IMR-90 (cell line): ENCODE results near the gene SPAG16. TPM values are rescaled to one million over a fixed set of nuclear protein-coding genes. Genes with fewer than 3 reads are reported as not detected.

ENCODE experiments used
- ATAC-seq: fragments of 200-7000 bp; cut with Tn5 transposase; 2 replicates; pipeline ENCODE4 v1.9.1; 2020; ENCODE audit warnings: low read depth, mild to moderate bottlenecking, moderate library complexity
- BruUV-seq: library from RNA; stranded (reverse); fragments of 400-500 nt; replicated peaks from 2 replicates; lab custom pipeline; 2021; lab: Mats Ljungman, UMichigan
- CTCF ChIA-PET: fragments of 300-600 bp; formaldehyde crosslinking; extraction: SDS; loops from one replicate; lab custom pipeline; 2021; ENCODE audit warnings: antibody characterized with exemption; lab: Yijun Ruan, JAX
- POLR2A ChIA-PET: fragments of 300-600 bp; sonication (Branson Sonifier 250); formaldehyde crosslinking; loops from one replicate; lab custom pipeline; 2022; ENCODE audit warnings: antibody characterized with exemption; ENCODE audit not compliant: unreplicated experiment; lab: Charles Lee
- DNase-seq: peaks from one replicate; pipeline ENCODE4 v3.0.0; 2013
- H2AFZ ChIP-seq: replicated peaks from 2 replicates; pipeline ENCODE3; 2013; ENCODE audit warnings: low read length, mild to moderate bottlenecking; ENCODE audit not compliant: poor library complexity
- H2AK5ac ChIP-seq: 2 replicates; pipeline ENCODE4 v1.6.1; 2013; ENCODE audit warnings: low read depth, low read length, inconsistent platforms
- H2AK9ac ChIP-seq: replicated peaks from 2 replicates; pipeline ENCODE3; 2013; ENCODE audit warnings: mild to moderate bottlenecking, low read depth, low read length, moderate library complexity; ENCODE audit not compliant: poor library complexity
- H2BK120ac ChIP-seq: 2 replicates; pipeline ENCODE4 v1.6.1; 2013; ENCODE audit warnings: low read depth, low read length, inconsistent platforms
- H2BK15ac ChIP-seq: 3 replicates; pipeline ENCODE4 v1.6.1; 2013; ENCODE audit warnings: low read depth, low read length, inconsistent platforms
- H2BK20ac ChIP-seq: 2 replicates; pipeline ENCODE4 v1.6.1; 2013; ENCODE audit warnings: low read depth, mild to moderate bottlenecking, inconsistent platforms, low read length, moderate library complexity
- H2BK5ac ChIP-seq: 2 replicates; pipeline ENCODE4 v1.6.1; 2013; ENCODE audit warnings: mild to moderate bottlenecking, low read depth, low read length, inconsistent platforms; ENCODE audit not compliant: poor library complexity, severe bottlenecking
- H3K14ac ChIP-seq: replicated peaks from 2 replicates; pipeline ENCODE4 v1.6.1; 2013; ENCODE audit warnings: low read depth, low read length, inconsistent platforms
- H3K18ac ChIP-seq: 2 replicates; pipeline ENCODE4 v1.6.1; 2013; ENCODE audit warnings: low read depth, low read length, control low read depth
- H3K23ac ChIP-seq: 2 replicates; pipeline ENCODE4 v1.6.1; 2013; ENCODE audit warnings: low read depth, low read length, inconsistent platforms
- H3K27ac ChIP-seq: 2 replicates; pipeline ENCODE4 v1.5.1; 2013; ENCODE audit warnings: mild to moderate bottlenecking, control low read depth, low read length; ENCODE audit not compliant: insufficient read depth
- H3K27me3 ChIP-seq: 2 replicates; pipeline ENCODE4 v1.6.1; 2013; ENCODE audit warnings: low read length; ENCODE audit not compliant: control insufficient read depth, insufficient read depth
- H3K36me3 ChIP-seq: 2 replicates; pipeline ENCODE4 v1.6.1; 2013; ENCODE audit warnings: low read length, mixed read lengths; ENCODE audit not compliant: control insufficient read depth, insufficient read depth
- H3K4ac ChIP-seq: 2 replicates; pipeline ENCODE4 v1.6.1; 2013; ENCODE audit warnings: low read depth, low read length, inconsistent platforms
- H3K4me1 ChIP-seq: 2 replicates; pipeline ENCODE4 v1.6.1; 2013; ENCODE audit warnings: low read length, mixed read lengths; ENCODE audit not compliant: control insufficient read depth, insufficient read depth
- H3K4me2 ChIP-seq: 2 replicates; pipeline ENCODE4 v1.6.1; 2013; ENCODE audit warnings: low read depth, mild to moderate bottlenecking, control low read depth, low read length, moderate library complexity
- H3K4me3 ChIP-seq: 2 replicates; pipeline ENCODE4 v1.5.1; 2013; ENCODE audit warnings: low read depth, mild to moderate bottlenecking, control low read depth, low read length, moderate library complexity; ENCODE audit not compliant: insufficient read depth
- H3K56ac ChIP-seq: 2 replicates; pipeline ENCODE4 v1.6.1; 2013; ENCODE audit warnings: low read length, inconsistent platforms; ENCODE audit not compliant: insufficient read depth; ENCODE audit errors: extremely low read depth
- H3K79me1 ChIP-seq, 2 experiments: 2 replicates each; pipeline ENCODE4 v1.6.1; 2013; ENCODE audit warnings: low read length in 2 of 2, inconsistent platforms in 1 of 2, low read depth in 1 of 2
- H3K9ac ChIP-seq: 2 replicates; pipeline ENCODE4 v1.6.1; 2013; ENCODE audit warnings: low read depth, low read length, control low read depth
- H3K9me1 ChIP-seq: 2 replicates; pipeline ENCODE4 v1.6.1; 2013; ENCODE audit warnings: low read length, inconsistent platforms; ENCODE audit not compliant: insufficient read depth
- H3K9me3 ChIP-seq: 2 replicates; pipeline ENCODE4 v1.6.1; 2013; ENCODE audit warnings: low read length; ENCODE audit not compliant: control insufficient read depth, insufficient read depth
- H4K20me1 ChIP-seq: 2 replicates; pipeline ENCODE4 v1.6.1; 2013; ENCODE audit warnings: low read length, inconsistent platforms; ENCODE audit not compliant: insufficient read depth
- H4K5ac ChIP-seq: 2 replicates; pipeline ENCODE4 v1.6.1; 2013; ENCODE audit warnings: mild to moderate bottlenecking, low read depth, low read length, control low read depth
- H4K8ac ChIP-seq, 2 experiments: 2 replicates each; pipeline ENCODE4 v1.6.1; 2013; ENCODE audit warnings: low read depth in 2 of 2, low read length in 2 of 2, control low read depth in 1 of 2, inconsistent platforms in 1 of 2
- H4K91ac ChIP-seq: 2 replicates; pipeline ENCODE4 v1.6.1; 2013; ENCODE audit warnings: low read depth, low read length, inconsistent platforms; ENCODE audit not compliant: insufficient read depth
- BHLHE40 ChIP-seq: fragments of 150-350 bp; IDR thresholded peaks from 2 replicates; pipeline ENCODE4 v1.6.1; 2016; ENCODE audit warnings: mild to moderate bottlenecking, low read depth, low read length
- CEBPB ChIP-seq: IDR thresholded peaks from 2 replicates; pipeline ENCODE4 v1.6.1; 2012; ENCODE audit warnings: low read depth, low read length, improper control_type of control experiment
- CHD1 ChIP-seq: IDR thresholded peaks from 2 replicates; pipeline ENCODE4 v1.6.1; 2012; ENCODE audit warnings: low read depth, low read length, improper control_type of control experiment
- ELK1 ChIP-seq: fragments of 150-350 bp; IDR thresholded peaks from 2 replicates; pipeline ENCODE4 v1.6.1; 2016; ENCODE audit warnings: low read depth, mild to moderate bottlenecking, low read length, moderate library complexity, borderline replicate concordance
- FOS ChIP-seq: fragments of 150-350 bp; IDR thresholded peaks from 2 replicates; pipeline ENCODE4 v1.6.1; 2016; ENCODE audit warnings: low read depth, low read length
- POLR2A ChIP-seq: IDR thresholded peaks from 2 replicates; pipeline ENCODE4 v1.6.1; 2012; ENCODE audit warnings: mild to moderate bottlenecking, low read depth, low read length
- RAD21 ChIP-seq: IDR thresholded peaks from 2 replicates; pipeline ENCODE4 v1.6.1; 2012; ENCODE audit warnings: low read length, improper control_type of control experiment
- RCOR1 ChIP-seq: IDR thresholded peaks from 2 replicates; pipeline ENCODE4 v1.6.1; 2012; ENCODE audit warnings: mild to moderate bottlenecking, low read length, improper control_type of control experiment; ENCODE audit not compliant: insufficient replicate concordance
- RFX5 ChIP-seq: IDR thresholded peaks from 2 replicates; pipeline ENCODE4 v1.8.0; 2012; ENCODE audit warnings: low read depth, mild to moderate bottlenecking, low read length, moderate library complexity
- SMC3 ChIP-seq: fragments of 150-350 bp; IDR thresholded peaks from 2 replicates; pipeline ENCODE4 v1.6.1; 2016; ENCODE audit warnings: low read depth, mild to moderate bottlenecking, antibody characterized with exemption, low read length, moderate library complexity
- USF2 ChIP-seq: fragments of 150-350 bp; IDR thresholded peaks from 2 replicates; pipeline ENCODE4 v1.6.1; 2017; ENCODE audit warnings: mild to moderate bottlenecking, antibody characterized with exemption, low read length, low read depth
- dilution Hi-C: fragments of 300-500 bp; cut with HindIII; formaldehyde crosslinking; loops from one replicate; pipeline ENCODE4 v1.14.3; 2018; ENCODE audit warnings: low sequenced_read_pairs; ENCODE audit not compliant: unreplicated experiment
- in situ Hi-C: fragments of 300-500 bp; cut with MboI; formaldehyde crosslinking; loops from 3 replicates; pipeline ENCODE4 v1.14.3; 2019; ENCODE audit warnings: low sequenced_read_pairs, inconsistent platforms, mixed read lengths
- intact Hi-C: fragments of 100-400 bp; cut with micrococcal nuclease; formaldehyde crosslinking; loops from 2 replicates; pipeline ENCODE4 v1.10.0; 2022
- polyA plus RNA-seq, 3 experiments: library from polyadenylated mRNA; depleted of rRNA; stranded (reverse); fragments of >200 nt; gene quantifications; 2 replicates each; pipeline ENCODE4 v1.2.3, GENCODE V29; 2012; ENCODE audit warnings: low replicate concordance in 1 of 3
- total RNA-seq: library from RNA; depleted of rRNA; stranded (reverse); fragments of >200 nt; gene quantifications from 2 replicates; pipeline ENCODE4 v1.2.3, GENCODE V29; 2012

The SPAG16 gene
- total and polyA plus RNA-seq, 2 of the 4 experiments (the other 2 are of a cell fraction): 7.3 to 13.5 TPM

- Histone ChIP-seq H3K9me3 (peaks cover 4% of the 10 kb centered on the region), H3K4me1 (no peaks in the 10 kb centered on the region), H3K4me3 (no peak overlapping the region), H2BK15ac (no peak overlapping the region), H4K8ac (no peak overlapping the region), H3K18ac (no peak overlapping the region), H4K91ac (no peak overlapping the region), H3K56ac (no peak overlapping the region), H2BK120ac (no peak overlapping the region), H2AK5ac (no peak overlapping the region), H2AK9ac (no peak overlapping the region), H3K9ac (no peak overlapping the region), H4K5ac (no peak overlapping the region), H2BK20ac (no peak overlapping the region), H2AFZ (no peak overlapping the region), H3K4ac (no peak overlapping the region), H4K20me1 (no peaks in the 10 kb centered on the region), H3K36me3 (no peaks in the 10 kb centered on the region), H3K27me3 (no peaks in the 10 kb centered on the region), H2BK5ac (no peak overlapping the region), H3K14ac (no peak overlapping the region), H3K27ac (no peak overlapping the region), H3K79me1 (no peaks in the 10 kb centered on the region), H3K23ac (no peak overlapping the region), H3K9me1 (no peaks in the 10 kb centered on the region), H3K4me2 (no peak overlapping the region)
- dilution Hi-C loops (no loop called here), intact Hi-C loops (no loop called here), in situ Hi-C loops (no loop called here)
- BruUV-seq: no TSS peak
- ATAC-seq (no peak), DNase-seq (no peak)
- POLR2A ChIA-PET: no interaction called here
- TF ChIP-seq FOS (no peak), RAD21 (no peak), CHD1 (no peak), USF2 (no peak), ELK1 (no peak), RFX5 (no peak), RCOR1 (no peak), BHLHE40 (no peak), SMC3 (no peak), POLR2A (no peak), CEBPB (no peak)
- CTCF ChIA-PET: no interaction called here
Measured at GRCh38 chr2:213691351-213691750, 407.1 kb downstream of the SPAG16 start.
